Measurements from ENCODE around the gene PMPCA.

The PMPCA gene

DNA sequence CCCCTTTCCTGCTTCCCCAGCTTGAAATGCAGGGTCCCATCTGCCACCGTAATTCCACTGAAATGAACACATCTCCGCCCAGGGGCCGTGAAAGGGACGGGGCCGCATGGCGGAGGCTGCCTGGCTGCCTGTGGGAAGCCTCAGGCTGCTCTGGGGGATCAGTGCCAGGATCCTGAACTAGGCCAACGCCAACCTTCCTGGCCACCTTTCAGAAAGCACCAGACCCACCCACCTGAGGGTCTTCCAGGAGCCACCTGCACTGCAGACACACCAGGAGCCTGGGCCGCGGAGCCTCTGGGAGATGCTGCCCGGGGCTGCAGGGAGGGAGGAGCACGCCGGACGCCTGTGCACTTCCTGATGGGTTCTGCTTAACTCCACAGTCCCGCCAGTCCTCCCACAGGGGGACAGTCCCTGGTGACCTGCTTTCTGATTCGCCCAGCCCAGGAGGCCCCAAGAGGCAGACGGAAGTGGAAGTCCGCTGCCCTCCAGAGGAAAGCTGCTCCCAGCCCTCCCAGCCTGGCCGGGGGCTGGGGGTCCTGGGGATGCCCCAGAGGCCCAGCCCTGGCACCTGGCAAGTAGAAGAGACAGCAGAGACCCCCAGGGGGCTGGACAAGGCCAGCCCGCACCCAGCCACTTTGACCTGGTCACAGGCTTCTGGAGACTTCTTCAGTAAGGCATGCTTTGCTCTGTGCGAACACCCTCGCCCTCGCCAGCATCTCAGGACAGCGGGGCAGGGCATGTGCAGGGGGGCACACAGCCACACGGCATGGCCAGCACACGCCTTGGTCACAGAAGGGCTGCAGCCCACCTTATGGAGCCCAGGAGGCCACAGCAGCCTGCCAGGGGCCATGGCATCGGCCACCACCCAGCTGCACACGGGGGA is 36.9 kb upstream of the PMPCA start, which contains the start of gene CARD9:
Gene CARD9 (minus strand): TSS at position 370 of the 883 bp plus-strand sequence. CDS start 1,591 bp downstream, outside the sequence.
- DNase-seq (ENCODE audit: low spot score): peak; percentile 62

- DNase-seq (ENCODE audit: low spot score): no peak
These were observed 36.3 kb upstream of the PMPCA start for GRCh38 chr9:136374183-136374575.

DNA sequence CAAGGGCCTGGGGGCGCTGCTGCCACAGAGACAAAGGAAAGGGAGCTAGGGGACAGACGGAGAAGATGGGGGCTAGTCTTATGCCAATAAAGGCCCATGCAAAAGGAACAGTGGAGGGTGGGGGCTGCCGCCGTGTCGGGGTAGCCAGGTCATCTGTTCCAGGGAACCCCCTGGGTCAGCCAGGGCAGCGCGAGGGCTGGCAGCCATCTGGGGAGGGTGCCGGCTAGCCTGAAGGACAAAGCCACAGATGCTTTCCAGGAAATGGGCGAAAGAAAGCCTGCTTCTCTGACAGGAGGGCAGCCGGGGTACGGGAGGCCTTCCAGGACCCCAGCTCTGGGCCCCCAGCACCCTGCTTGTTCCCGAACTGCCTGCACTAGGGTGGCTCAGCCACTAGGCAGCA is 35.4 kb upstream of the PMPCA start:
- DNase-seq (ENCODE audit: low spot score): no peak

- no peak for DNase-seq (ENCODE audit: low spot score)
These were observed 34.0 kb upstream of the PMPCA start for GRCh38 chr9:136376457-136376856.

- peak; percentile 32 for DNase-seq (ENCODE audit: low spot score)
These were observed 32.9 kb upstream of the PMPCA start for GRCh38 chr9:136377341-136378169.

DNA sequence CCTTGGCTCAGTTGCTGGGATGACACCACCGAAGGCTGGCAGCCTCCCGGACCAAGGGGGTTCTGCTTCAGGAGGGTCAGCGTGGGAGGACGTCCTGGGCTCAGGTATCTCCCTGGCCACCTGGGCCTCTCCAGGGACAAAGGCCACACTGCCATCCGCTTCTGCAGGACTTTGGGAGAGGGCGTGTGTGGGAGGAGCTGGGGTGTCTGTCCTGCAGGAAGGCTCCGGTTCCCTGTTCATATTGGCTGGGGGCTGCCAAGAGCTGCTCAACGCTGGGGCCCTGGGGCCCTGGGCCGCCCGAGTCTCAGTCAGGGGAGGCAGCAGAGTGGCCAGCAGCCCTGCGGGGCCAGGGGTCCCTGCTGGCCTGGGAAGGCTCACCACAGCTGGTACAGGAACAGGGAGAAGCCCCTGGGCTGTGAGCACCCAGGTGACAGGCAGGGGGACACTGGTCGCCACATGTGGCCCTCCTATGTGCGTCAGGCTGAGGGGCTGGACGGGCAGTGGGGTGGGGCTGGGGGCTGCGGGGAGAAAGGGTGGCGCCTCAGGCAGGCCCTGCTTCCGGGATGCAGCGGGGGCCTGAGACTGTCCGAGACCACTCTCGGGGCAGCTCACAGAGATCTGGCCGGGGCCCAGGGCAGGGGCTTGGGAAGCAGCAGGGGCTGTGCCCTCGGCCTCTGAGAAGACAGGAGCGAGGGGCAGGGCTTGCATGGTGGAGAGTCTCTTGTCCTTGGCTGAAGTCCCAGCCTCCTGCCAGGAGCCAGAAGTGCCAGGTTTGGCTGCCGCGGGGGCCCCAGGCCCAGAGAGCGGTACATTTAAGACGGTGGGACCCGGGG is 32.1 kb upstream of the PMPCA start:
- no peak for DNase-seq (ENCODE audit: low spot score)

GRCh38 chr9:136379003-136379287 is 31.5 kb upstream of the PMPCA start:
- no peak for DNase-seq (ENCODE audit: low spot score)

DNA sequence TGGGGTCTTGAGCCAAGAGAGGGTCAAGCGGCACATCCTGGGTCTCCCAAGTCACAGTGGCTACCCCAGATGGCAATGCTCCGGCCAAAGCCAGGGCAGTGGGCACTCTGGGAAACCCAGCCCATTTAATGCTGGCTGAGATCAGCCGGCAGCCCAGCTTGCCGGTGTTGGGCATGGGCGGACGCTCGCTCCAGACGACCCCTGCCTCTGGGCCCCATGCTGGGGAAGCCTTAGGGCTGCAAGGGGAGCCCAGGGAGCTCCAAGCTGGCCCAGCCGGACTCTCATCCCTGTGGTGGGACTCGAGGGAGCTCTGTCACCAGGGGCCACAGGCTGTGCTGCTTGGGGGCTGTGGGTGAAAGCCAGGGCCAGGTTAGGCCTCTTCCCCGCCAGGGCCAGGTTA is 31.1 kb upstream of the PMPCA start:
- DNase-seq (ENCODE audit: low spot score): no peak

- no peak for DNase-seq (ENCODE audit: low spot score)
These were observed 30.6 kb upstream of the PMPCA start for GRCh38 chr9:136379891-136380290.

- DNase-seq (ENCODE audit: low spot score): no peak
These were observed 30.1 kb upstream of the PMPCA start for GRCh38 chr9:136380381-136380780.

GRCh38 chr9:136381311-136381710 is 29.1 kb upstream of the PMPCA start:
- no peak for DNase-seq (ENCODE audit: low spot score)

GRCh38 chr9:136381966-136382513 is 28.4 kb upstream of the PMPCA start:
- DNase-seq (ENCODE audit: low spot score): no peak

GRCh38 chr9:136383436-136383835 is 27.0 kb upstream of the PMPCA start:
- DNase-seq (ENCODE audit: low spot score): no peak

- DNase-seq (ENCODE audit: low spot score): no peak
These were observed 25.4 kb upstream of the PMPCA start for GRCh38 chr9:136385015-136385414.

- no peak for DNase-seq (ENCODE audit: low spot score)
These were observed 24.4 kb upstream of the PMPCA start for GRCh38 chr9:136386018-136386417.

DNA sequence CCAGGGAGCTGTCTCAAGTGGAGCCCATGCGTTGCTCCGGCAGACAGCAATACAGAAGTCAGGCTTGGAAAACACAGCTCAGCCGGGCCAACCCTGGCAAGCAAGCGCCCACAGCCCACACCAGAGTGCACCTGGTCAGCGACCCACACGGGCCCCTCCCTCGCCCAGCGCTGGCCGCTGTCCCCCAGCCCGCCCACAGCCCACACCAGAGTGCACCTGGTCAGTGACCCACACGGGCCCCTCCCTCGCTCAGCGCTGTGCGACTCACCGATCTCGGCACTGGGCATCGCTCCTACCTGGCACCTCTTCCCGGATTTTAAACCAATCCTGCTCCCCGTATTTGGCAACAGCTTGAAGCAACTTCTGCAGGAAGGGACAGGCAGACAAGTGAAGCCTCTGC is 23.2 kb upstream of the PMPCA start:
- DNase-seq (ENCODE audit: low spot score): no peak

GRCh38 chr9:136389396-136389795 is 21.1 kb upstream of the PMPCA start:
- no peak for DNase-seq (ENCODE audit: low spot score)

DNA sequence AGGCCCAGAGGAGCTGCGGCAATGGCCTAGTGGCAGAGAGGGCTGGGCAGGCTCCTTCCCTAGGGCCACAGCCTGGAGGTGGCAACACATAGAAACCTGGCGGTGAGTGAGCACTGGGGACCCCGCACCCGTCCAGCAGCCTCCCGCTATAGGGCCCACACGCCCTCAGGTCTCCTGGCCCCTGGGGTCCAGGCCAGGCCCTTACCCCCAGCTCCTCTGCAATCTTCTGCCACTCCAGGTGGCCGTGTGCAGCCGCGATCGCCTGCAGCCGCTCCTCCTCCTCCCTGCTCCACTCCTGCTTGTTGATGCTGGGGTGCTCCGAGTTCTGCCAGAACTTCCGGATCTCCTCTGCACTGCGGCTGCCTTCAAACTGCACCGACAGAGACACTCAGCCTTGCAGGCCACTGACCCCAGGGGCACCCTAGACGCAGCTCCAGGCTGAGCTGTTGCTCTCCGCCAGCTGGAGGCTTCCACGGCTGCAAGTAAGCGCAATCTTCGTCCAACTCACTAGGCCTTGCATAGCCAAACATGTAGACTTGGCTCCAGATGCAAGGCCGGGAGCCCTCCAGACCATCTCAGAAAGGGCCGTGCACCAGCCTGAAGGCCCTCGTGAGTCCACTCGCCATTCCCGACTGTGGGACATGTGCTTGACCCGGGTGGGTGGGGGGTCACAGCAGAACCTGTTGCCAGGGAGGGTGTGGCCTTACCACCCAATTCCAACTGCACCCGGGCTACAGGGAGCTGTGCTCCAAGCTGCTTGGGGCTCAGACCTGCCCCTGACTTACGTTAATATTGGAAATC is 18.5 kb upstream of the PMPCA start:
- no peak for DNase-seq (ENCODE audit: low spot score)

DNA sequence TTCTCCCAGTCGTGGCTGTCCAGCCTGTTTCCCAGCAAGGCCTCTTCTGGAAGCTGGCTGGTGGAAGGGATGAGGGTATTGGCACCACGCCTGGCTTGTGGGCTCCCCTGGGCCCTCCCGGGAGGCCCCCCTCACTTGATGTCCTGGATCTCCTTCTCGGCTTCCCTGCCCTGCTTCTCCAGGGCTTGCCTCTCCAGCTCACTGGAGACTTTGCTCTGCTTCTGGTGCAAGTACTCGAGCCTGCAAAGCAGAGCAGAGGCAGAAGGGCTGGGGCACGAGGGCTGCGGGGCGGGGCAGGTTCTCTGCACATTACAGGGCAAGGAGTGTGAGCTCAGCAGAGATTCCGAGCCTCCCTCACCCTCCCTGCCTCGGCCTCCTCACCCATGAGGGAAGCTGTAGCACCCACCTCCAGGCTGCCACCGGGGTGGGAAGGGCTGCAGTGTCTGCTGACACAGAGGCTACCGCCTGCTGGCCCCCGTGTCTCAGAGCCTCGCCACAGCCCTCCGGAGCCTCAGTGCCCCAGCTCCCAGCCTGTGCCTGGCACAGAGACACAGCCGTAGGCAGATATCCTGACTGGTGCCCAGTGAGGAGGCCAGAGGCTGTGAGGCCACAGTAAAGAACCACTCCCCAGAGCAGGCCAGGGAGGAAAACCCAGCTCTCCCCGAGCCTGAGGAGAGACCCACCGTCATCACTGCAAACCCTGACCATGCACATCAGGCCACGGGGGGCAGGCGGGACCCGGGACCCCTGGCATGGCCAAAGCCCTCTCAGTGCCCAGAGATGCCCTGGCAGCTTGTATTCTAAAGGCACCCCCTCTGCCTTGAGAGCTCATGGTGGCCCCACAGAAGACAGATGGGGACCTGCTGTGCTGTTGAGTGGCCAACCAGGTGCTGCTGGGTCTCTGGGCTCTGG is 17.7 kb upstream of the PMPCA start:
- DNase-seq (ENCODE audit: low spot score): no peak

GRCh38 chr9:136393531-136393930 is 16.9 kb upstream of the PMPCA start:
- no peak for DNase-seq (ENCODE audit: low spot score)

Measured in pons (tissue), 1 donor.